Naive B cell (primary cell): Measurements from ENCODE around the gene LRRC4C. TPM values are rescaled to one million over a fixed set of nuclear protein-coding genes. Genes with fewer than 3 reads are reported as not detected.
A peak's percentile ranks its signal among the peaks of the same experiment; 100 is the strongest.

Experiments used
- ATAC-seq, 2 donors: fragments of 150-1000 bp; cut with Tn5 transposase; 2 replicates each; pipeline ENCODE4 v1.10.0; 2021; ENCODE audit warnings: low read depth in 2 of 2, mild to moderate bottlenecking in 2 of 2, moderate library complexity in 2 of 2
- DNase-seq: peaks from one replicate; pipeline ENCODE4 v3.0.0; 2022
- H3K27ac Mint-ChIP-seq, 6 donors: one replicate each; pipeline ENCODE4 v1.8.0; 2020 to 2022; ENCODE audit warnings: mild to moderate bottlenecking in 6 of 6, mixed read lengths in 6 of 6, moderate library complexity in 5 of 6, inconsistent platforms in 2 of 6
- H3K27me3 Mint-ChIP-seq, 3 donors: one replicate each; pipeline ENCODE4 v1.8.0; 2021 to 2022; ENCODE audit warnings: mixed read lengths in 3 of 3, mild to moderate bottlenecking in 1 of 3
- H3K36me3 Mint-ChIP-seq, 2 donors: one replicate each; pipeline ENCODE4 v1.8.0; 2020 to 2022; ENCODE audit warnings: mixed read lengths in 2 of 2, inconsistent platforms in 1 of 2, mild to moderate bottlenecking in 1 of 2
- H3K4me1 Mint-ChIP-seq, 3 donors: one replicate each; pipeline ENCODE4 v1.8.0; 2020 to 2022; ENCODE audit warnings: mixed read lengths in 3 of 3, inconsistent platforms in 1 of 3, mild to moderate bottlenecking in 1 of 3, moderate library complexity in 1 of 3
- H3K4me3 Mint-ChIP-seq, 8 donors: one replicate each; pipeline ENCODE4 v1.8.0; 2020 to 2022; ENCODE audit warnings: mild to moderate bottlenecking in 8 of 8, mixed read lengths in 8 of 8, moderate library complexity in 8 of 8, inconsistent platforms in 2 of 8
- H3K9me3 Mint-ChIP-seq, 7 donors: one replicate each; pipeline ENCODE4 v1.8.0; 2020 to 2022; ENCODE audit warnings: mixed read lengths in 7 of 7, mild to moderate bottlenecking in 5 of 7, inconsistent platforms in 2 of 7, moderate library complexity in 1 of 7
- polyA plus RNA-seq, 6 donors: library from polyadenylated mRNA; unstranded; fragments of 300-500 nt; fragmentation: Illumina TruSeq; gene quantifications; one replicate each; pipeline ENCODE4 v1.2.3, GENCODE V29; 2021; ENCODE audit warnings: low read depth in 6 of 6

LRRC4C gene
- polyA plus RNA-seq, 6 donors from 2014 or later = not detected

DNA sequence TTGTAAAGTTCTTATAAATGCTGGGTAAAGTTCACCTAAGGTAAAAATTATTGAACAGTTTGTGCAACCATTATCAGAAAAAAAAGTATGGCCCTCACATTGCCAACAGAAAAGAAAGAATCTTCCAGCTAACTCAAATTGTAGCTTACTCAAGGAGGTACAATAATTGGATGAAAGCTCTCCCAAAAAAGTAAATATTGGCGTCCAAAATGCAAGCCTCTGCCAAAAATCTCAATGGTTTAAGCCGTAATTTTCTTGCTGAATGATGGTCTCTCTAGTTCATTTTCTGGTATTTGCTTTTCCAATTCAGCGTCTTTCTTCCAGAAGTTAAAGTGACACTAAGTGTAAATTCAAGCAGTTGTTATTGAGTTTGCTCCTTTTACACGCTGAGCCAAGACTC is 727.3 kb downstream of the LRRC4C start:
- Mint-ChIP-seq H3K36me3 (no peaks in the 10 kb centered on the region), H3K27me3 (no peaks in the 10 kb centered on the region), H3K27ac (no peak overlapping the region), H3K9me3 (peaks cover 2 to 33% (median 9%) of the 10 kb centered on the region in 7 donors), H3K4me1 (no peaks in the 10 kb centered on the region), H3K4me3 (no peak overlapping the region)
- DNase-seq = no peak
- no peak for ATAC-seq

DNA sequence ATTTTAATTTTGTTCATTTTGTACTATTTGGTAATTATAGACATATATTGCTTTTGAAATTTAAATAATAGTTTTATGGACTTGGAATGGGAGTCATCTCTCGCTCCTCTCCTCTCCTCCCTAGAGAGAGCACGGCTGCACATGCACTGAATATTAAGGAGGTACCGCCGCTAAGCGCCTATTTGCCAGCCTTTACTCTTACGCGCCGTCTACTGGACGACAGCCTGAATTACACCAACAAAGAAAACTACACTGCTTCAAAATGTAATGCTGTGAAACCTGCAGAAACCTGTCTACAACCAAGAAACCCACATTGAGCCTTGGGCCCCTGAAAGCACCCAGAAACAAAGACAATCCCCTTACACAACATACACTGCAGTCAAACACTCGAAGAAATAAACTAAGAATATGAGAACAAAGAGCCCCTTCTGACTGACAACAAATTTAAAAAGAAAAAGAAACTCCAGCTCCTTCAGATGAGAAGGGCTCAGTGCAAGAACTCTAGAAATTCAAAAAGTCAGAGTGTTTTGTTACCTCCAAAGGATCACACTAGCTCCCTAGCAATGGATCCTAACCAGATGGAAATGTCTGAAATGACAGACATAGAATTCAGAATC is 737.2 kb downstream of the LRRC4C start:
- Mint-ChIP-seq H3K9me3 (peaks cover under 1 to 17% (median 4%) of the 10 kb centered on the region in 7 donors), H3K27ac (no peak overlapping the region), H3K27me3 (no peaks in the 10 kb centered on the region), H3K36me3 (no peaks in the 10 kb centered on the region), H3K4me3 (no peak overlapping the region), H3K4me1 (no peaks in the 10 kb centered on the region)
- ATAC-seq (no peak), DNase-seq (no peak)

DNA sequence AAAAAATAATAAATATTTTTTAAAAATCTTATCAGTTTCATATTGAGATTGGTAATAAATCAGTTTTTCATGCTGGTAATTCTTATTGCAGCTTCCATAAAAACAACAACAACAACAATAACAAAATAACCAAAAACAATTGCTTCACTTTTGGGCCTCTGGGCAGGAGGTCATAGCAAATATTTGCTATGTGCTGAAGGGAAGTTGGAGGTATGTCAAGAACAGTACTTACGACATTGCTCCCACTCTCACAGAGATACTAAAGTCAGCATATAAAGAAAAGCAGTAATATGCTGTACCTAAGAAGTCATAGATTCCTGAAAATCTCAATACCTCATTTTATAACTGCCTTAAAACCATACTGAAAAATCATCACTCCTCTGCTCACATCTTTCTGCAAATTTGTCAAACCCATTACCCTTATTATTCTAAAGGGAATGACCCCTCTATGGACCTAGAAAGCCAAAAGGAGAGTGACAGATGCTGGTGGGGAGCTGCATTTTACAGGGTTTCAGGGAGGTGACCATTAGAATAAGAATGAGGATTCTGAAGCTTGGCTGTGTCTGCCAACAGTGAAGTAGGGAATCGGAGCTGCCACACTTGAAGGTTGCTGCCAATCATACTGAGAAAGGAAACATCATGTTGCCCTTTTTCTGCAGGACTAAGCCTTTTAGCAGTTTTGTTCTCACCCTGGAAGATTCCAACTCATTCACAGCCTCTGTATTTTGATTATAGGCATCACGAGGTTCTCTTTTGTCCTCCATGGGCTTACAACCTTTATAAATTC is 742.9 kb downstream of the LRRC4C start:
- no peak overlapping the region for H3K27ac Mint-ChIP-seq

GRCh38 chr11:40713083-40713482 is 746.4 kb downstream of the LRRC4C start:
- DNase-seq (no peak), ATAC-seq (no peak)
- Mint-ChIP-seq H3K27ac (no peak overlapping the region), H3K27me3 (no peaks in the 10 kb centered on the region), H3K4me1 (no peaks in the 10 kb centered on the region), H3K36me3 (no peaks in the 10 kb centered on the region), H3K9me3 (peaks cover 0 to 6% (median 2%) of the 10 kb centered on the region in 7 donors), H3K4me3 (no peak overlapping the region)

More for the DNA sequence above, 742.9 kb downstream of the LRRC4C start:
- Mint-ChIP-seq H3K4me3 (no peak overlapping the region), H3K27me3 (no peaks in the 10 kb centered on the region), H3K9me3 (peaks cover 0 to 5% (median 0%) of the 10 kb centered on the region in 7 donors), H3K36me3 (no peaks in the 10 kb centered on the region), H3K4me1 (no peaks in the 10 kb centered on the region)
- ATAC-seq (no peak), DNase-seq (no peak)

GRCh38 chr11:40701027-40701426 is 758.4 kb downstream of the LRRC4C start:
- no peaks in the 10 kb centered on the region for H3K36me3 Mint-ChIP-seq
- H3K4me3 Mint-ChIP-seq = no peak overlapping the region
- H3K27me3 Mint-ChIP-seq = no peaks in the 10 kb centered on the region
- DNase-seq (no peak), ATAC-seq (no peak)
- no peaks in the 10 kb centered on the region for H3K4me1 Mint-ChIP-seq
- H3K9me3 Mint-ChIP-seq = peaks cover 0 to 16% (median 9%) of the 10 kb centered on the region in 7 donors
- no peak overlapping the region for H3K27ac Mint-ChIP-seq

GRCh38 chr11:40689823-40690222 is 769.6 kb downstream of the LRRC4C start:
- H3K27me3 Mint-ChIP-seq = no peaks in the 10 kb centered on the region
- H3K4me1 Mint-ChIP-seq = no peaks in the 10 kb centered on the region
- peaks cover 0 to 7% (median 3%) of the 10 kb centered on the region in 7 donors for H3K9me3 Mint-ChIP-seq
- no peak for DNase-seq
- H3K4me3 Mint-ChIP-seq = no peak overlapping the region
- H3K36me3 Mint-ChIP-seq = no peaks in the 10 kb centered on the region
- no peak for ATAC-seq
- H3K27ac Mint-ChIP-seq = no peak overlapping the region

- Mint-ChIP-seq H3K4me1 (no peaks in the 10 kb centered on the region), H3K36me3 (no peaks in the 10 kb centered on the region), H3K4me3 (no peak overlapping the region), H3K9me3 (peaks cover 0 to 11% (median 4%) of the 10 kb centered on the region in 7 donors), H3K27me3 (no peaks in the 10 kb centered on the region), H3K27ac (no peak overlapping the region)
- ATAC-seq (no peak), DNase-seq (no peak)
Observed at GRCh38 chr11:40688369-40688768, 771.1 kb downstream of the LRRC4C start.

- DNase-seq (no peak), ATAC-seq (no peak)
- Mint-ChIP-seq H3K36me3 (no peaks in the 10 kb centered on the region), H3K27me3 (no peaks in the 10 kb centered on the region), H3K4me1 (no peaks in the 10 kb centered on the region), H3K27ac (no peak overlapping the region), H3K4me3 (no peak overlapping the region), H3K9me3 (peaks cover 0 to 15% (median 3%) of the 10 kb centered on the region in 7 donors)
Observed at GRCh38 chr11:40686765-40687164, 772.7 kb downstream of the LRRC4C start.

DNA sequence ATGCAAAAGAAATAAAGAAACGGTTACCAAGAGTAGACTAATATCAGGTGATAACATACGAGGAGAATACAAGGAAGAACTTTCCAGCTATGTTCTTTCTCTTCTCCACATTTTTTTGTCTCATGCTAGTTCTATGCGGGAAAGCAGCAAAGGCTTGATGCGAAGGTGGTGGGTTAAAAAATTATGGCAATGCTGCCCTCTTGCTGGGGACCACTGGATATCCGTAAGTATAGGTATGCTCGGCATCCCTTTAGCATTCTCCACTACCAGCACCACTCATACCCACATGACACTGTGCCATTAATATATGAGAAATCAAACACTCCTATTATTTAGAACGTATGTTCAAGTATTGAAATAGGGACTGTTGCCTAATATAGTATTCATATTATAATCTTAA is 776.4 kb downstream of the LRRC4C start:
- no peaks in the 10 kb centered on the region for H3K27me3 Mint-ChIP-seq
- H3K27ac Mint-ChIP-seq = peak overlapping the region in 1 of 6 donors; percentile 49
- H3K4me3 Mint-ChIP-seq = no peak overlapping the region
- no peaks in the 10 kb centered on the region for H3K36me3 Mint-ChIP-seq
- DNase-seq (no peak), ATAC-seq (no peak)
- H3K4me1 Mint-ChIP-seq = no peaks in the 10 kb centered on the region
- peaks cover 0 to 28% (median 4%) of the 10 kb centered on the region in 7 donors for H3K9me3 Mint-ChIP-seq

DNA sequence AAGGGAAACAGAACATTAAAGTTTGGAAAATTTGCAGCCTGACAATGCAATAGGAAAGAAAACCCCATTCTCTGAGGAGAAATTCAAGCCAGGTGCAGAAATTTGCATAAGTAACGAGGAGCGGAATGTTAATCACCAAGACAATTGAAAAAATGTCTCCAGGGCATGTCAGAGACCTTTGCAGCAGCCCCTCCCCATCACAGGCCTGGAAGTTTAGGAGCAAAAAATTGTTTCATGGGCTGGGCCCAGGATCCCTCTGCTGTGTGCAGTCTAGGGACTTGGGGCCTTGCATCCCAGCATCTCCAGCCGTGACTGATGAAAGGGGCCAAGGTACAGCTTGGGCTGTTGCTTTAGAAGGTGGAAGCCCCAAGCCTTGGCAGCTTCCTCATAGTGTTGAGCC is 780.2 kb downstream of the LRRC4C start:
- H3K27ac Mint-ChIP-seq = no peak overlapping the region
- no peaks in the 10 kb centered on the region for H3K27me3 Mint-ChIP-seq
- no peaks in the 10 kb centered on the region for H3K4me1 Mint-ChIP-seq
- H3K36me3 Mint-ChIP-seq = no peaks in the 10 kb centered on the region
- no peak for ATAC-seq
- DNase-seq = no peak
- H3K4me3 Mint-ChIP-seq = no peak overlapping the region
- H3K9me3 Mint-ChIP-seq = peaks cover 0 to 32% (median 6%) of the 10 kb centered on the region in 7 donors

GRCh38 chr11:40647295-40647694 is 812.2 kb downstream of the LRRC4C start:
- ATAC-seq (no peak), DNase-seq (no peak)
- Mint-ChIP-seq H3K4me1 (no peaks in the 10 kb centered on the region), H3K27me3 (no peaks in the 10 kb centered on the region), H3K9me3 (peaks cover 11 to 46% (median 15%) of the 10 kb centered on the region in 7 donors), H3K27ac (no peak overlapping the region), H3K36me3 (no peaks in the 10 kb centered on the region), H3K4me3 (no peak overlapping the region)

- no peak for ATAC-seq
- H3K27me3 Mint-ChIP-seq = no peaks in the 10 kb centered on the region
Observed at GRCh38 chr11:40642284-40642683, 817.2 kb downstream of the LRRC4C start.

GRCh38 chr11:40619654-40620053 is 839.8 kb downstream of the LRRC4C start:
- no peak for ATAC-seq
- Mint-ChIP-seq H3K4me1 (no peaks in the 10 kb centered on the region), H3K36me3 (no peaks in the 10 kb centered on the region), H3K9me3 (peaks cover 0 to 12% (median 4%) of the 10 kb centered on the region in 7 donors), H3K27me3 (no peaks in the 10 kb centered on the region), H3K27ac (no peak overlapping the region), H3K4me3 (no peak overlapping the region)
- DNase-seq = no peak

More at GRCh38 chr11:40642284-40642683, 817.2 kb downstream of the LRRC4C start:
- Mint-ChIP-seq H3K9me3 (peaks cover 4 to 22% (median 8%) of the 10 kb centered on the region in 7 donors), H3K4me1 (no peaks in the 10 kb centered on the region), H3K36me3 (no peaks in the 10 kb centered on the region), H3K27ac (no peak overlapping the region), H3K4me3 (no peak overlapping the region)
- DNase-seq = no peak

- H3K27me3 Mint-ChIP-seq = no peaks in the 10 kb centered on the region
- H3K4me3 Mint-ChIP-seq = no peak overlapping the region
- no peak overlapping the region for H3K27ac Mint-ChIP-seq
- ATAC-seq = no peak
- H3K4me1 Mint-ChIP-seq = no peaks in the 10 kb centered on the region
- DNase-seq = no peak
- H3K9me3 Mint-ChIP-seq = peaks cover 3 to 69% (median 30%) of the 10 kb centered on the region in 7 donors
- H3K36me3 Mint-ChIP-seq = peaks cover 0 to 8% of the 10 kb centered on the region in 2 donors
Observed at GRCh38 chr11:40606800-40607199, 852.7 kb downstream of the LRRC4C start.
